Suprapubic skin (tissue), 4 donors: ENCODE measurements around the gene SIRT6.
"Not testable (repeated sequence)": the region's sequence is repeated elsewhere in the genome, so short reads cannot be mapped to it uniquely, and the experiment has no call there.

Experiments
- POLR2A ChIP-seq, 2 donors: fragments of 450-650 bp; IDR thresholded peaks; one replicate each; pipeline ENCODE4 v1.6.1; 2017; ENCODE audit warnings: antibody characterized with exemption in 2 of 2, mild to moderate bottlenecking in 2 of 2, moderate library complexity in 2 of 2
- POLR2AphosphoS5 ChIP-seq, 3 donors: sonication (generic); formaldehyde crosslinking; IDR thresholded peaks; one replicate each; pipeline ENCODE4 v1.6.1; 2017; ENCODE audit warnings: antibody characterized with exemption in 3 of 3
- TF ChIP-seq, protein P1 (sequence below), 2 donors: fragments of 200-600 bp in 1 of 2; fragments of 450-650 bp in 1 of 2; sonication (generic) in 1 of 2; IDR thresholded peaks; one replicate each; pipeline ENCODE4 v1.5.1; 2016 to 2019; ENCODE audit warnings: antibody characterized with exemption in 2 of 2, mild to moderate bottlenecking in 1 of 2, moderate library complexity in 1 of 2

DNA sequence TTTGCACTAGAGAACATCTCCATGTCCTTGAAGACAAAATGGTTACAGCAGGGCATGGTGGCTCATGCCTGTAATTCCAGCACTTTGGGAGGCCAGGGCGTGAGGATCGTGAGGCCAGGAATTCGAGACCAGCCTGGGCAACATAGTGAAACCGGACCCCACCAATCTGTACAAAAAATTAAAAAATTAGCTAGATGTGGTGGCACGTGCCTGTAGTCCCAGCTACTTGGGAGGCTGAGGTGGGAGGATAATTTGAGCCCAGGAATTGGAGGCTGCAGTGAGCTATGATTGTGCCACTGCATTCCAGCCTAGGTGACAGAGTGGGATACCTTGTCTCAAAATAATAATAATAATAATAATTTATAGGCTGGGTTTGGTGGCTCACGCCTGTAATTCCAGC lies 47.9 kb upstream of the SIRT6 start:
- TF ChIP-seq POLR2A, POLR2AphosphoS5 (IDR thresholded peaks at IDR 0.05): not testable (repeated sequence)
- TF ChIP-seq, protein P1, sequence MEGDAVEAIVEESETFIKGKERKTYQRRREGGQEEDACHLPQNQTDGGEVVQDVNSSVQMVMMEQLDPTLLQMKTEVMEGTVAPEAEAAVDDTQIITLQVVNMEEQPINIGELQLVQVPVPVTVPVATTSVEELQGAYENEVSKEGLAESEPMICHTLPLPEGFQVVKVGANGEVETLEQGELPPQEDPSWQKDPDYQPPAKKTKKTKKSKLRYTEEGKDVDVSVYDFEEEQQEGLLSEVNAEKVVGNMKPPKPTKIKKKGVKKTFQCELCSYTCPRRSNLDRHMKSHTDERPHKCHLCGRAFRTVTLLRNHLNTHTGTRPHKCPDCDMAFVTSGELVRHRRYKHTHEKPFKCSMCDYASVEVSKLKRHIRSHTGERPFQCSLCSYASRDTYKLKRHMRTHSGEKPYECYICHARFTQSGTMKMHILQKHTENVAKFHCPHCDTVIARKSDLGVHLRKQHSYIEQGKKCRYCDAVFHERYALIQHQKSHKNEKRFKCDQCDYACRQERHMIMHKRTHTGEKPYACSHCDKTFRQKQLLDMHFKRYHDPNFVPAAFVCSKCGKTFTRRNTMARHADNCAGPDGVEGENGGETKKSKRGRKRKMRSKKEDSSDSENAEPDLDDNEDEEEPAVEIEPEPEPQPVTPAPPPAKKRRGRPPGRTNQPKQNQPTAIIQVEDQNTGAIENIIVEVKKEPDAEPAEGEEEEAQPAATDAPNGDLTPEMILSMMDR (IDR thresholded peaks at IDR 0.05), result not testable (repeated sequence)
